Measurements from ENCODE around the gene VAV2.

The VAV2 gene

DNA sequence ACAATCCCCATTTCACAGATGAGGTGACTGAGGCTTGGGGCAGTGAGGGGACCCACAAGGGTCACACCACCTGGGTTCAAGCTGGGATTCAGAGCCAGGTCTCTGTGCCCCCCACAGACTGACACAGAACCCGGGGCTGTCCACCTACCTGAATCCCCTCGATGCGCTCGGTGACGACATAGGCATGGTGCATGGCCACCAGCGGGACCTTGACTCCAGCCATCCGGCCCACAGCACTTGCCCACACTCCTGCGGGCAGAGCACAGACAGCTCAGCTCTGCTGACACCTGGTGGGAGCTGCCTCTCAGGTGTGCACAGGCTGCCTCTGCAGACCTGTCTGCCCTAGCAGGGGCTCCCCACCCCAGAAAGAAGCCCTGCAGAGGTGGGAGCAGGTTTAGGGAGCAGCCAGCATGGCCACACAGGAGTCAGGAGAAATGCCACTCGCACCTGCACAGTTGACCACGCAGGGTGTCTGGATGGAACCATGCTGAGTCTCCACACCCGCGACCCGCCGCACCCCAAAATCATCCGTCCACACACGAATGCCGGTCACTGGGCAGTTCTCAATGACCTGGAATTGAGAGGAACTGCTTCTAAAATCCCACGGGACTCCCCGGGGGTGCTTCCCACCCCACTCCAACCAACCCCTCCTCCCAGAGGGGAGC lies 262.4 kb downstream of the VAV2 start:
- TF ChIP-seq, protein P1, sequence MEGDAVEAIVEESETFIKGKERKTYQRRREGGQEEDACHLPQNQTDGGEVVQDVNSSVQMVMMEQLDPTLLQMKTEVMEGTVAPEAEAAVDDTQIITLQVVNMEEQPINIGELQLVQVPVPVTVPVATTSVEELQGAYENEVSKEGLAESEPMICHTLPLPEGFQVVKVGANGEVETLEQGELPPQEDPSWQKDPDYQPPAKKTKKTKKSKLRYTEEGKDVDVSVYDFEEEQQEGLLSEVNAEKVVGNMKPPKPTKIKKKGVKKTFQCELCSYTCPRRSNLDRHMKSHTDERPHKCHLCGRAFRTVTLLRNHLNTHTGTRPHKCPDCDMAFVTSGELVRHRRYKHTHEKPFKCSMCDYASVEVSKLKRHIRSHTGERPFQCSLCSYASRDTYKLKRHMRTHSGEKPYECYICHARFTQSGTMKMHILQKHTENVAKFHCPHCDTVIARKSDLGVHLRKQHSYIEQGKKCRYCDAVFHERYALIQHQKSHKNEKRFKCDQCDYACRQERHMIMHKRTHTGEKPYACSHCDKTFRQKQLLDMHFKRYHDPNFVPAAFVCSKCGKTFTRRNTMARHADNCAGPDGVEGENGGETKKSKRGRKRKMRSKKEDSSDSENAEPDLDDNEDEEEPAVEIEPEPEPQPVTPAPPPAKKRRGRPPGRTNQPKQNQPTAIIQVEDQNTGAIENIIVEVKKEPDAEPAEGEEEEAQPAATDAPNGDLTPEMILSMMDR (IDR thresholded peaks at IDR 0.05; ENCODE audit: extremely low read depth, insufficient read depth, missing control alignments) = no peak
- no peak for DNase-seq (ENCODE audit: low spot score)
- in situ Hi-C loops (cut with MboI; ENCODE audit: low pct_unique_long_range_greater_than_20kb, low sequenced_read_pairs, unreplicated experiment) = loop anchor here (25.0 kb wide), 1 partner anchor 192 kb away; the partner anchor contains the start of gene ADAMTSL2

DNA sequence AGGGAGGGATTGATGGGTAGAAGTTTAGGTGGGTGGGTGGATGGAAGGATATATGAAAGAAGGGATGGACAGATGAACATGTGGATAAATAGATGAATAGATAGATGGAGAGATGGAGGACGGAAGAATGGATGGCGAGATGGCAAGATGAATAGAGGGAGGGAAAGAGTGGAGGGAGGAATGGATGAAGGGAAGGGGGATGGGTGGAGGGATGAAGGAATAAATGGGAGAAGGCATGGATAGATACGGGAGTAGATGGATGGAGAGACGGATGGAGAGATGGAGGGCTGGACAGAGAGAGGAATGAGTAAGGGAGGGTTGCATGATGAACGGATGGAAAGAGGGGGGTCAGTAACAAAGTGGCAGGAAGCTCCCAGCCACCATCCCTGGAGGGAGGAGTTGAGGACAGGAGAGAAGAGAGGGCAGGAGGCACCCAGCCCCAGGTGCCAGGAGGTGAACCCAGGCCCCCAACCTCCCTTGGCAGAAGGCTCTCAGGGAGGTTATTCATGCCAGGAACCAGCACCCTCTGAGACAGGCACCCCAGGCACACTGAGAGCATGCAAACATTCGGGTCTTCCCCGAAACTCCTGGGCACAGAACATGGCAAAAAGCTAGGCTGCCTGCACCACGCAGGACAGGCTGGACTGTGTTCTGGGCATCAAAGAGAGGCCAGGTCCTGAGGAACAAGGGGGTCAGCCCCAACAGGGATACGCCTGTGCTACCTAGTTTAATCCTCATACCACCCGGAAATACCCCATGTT lies 263.1 kb downstream of the VAV2 start:
- no peak for DNase-seq (ENCODE audit: low spot score)
- TF ChIP-seq, protein P1 (IDR thresholded peaks at IDR 0.05; ENCODE audit: extremely low read depth, insufficient read depth, missing control alignments) = no peak
- in situ Hi-C loops (cut with MboI; ENCODE audit: low pct_unique_long_range_greater_than_20kb, low sequenced_read_pairs, unreplicated experiment) = loop anchor here (25.0 kb wide), 1 partner anchor 192 kb away; the partner anchor contains the start of gene ADAMTSL2

DNA sequence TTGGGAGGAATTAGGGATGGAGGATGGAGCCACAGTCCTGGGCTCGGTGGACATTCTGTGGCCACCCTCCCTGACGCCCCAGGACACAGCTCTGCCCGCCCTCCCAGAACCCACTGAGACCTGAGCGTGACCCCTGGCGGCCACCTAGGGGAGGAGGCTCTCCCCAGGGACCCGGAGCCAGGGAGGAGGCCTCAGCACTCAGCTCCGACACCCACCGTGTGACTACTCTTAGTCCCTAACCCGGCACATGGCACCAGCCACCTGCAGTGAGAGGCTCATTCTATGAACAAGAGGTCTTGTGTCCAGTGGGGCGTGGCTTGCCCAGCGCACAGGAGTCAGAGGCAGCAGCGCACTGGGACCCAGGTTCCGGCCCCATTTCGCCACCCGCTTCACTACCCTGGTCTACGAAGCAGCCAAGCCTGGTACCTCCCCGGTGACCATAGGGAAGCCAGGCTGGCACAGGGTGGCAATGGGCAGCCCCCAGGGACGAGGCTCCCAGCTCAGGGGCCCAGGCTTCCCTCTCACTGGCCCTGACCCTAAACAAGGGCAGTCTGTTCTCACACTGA lies 264.2 kb downstream of the VAV2 start:
- no peak for DNase-seq (ENCODE audit: low spot score)
- in situ Hi-C loops (cut with MboI; ENCODE audit: low pct_unique_long_range_greater_than_20kb, low sequenced_read_pairs, unreplicated experiment) = loop anchor here (25.0 kb wide), 1 partner anchor 191 kb away; the partner anchor contains the start of gene ADAMTSL2
- TF ChIP-seq, protein P1 (IDR thresholded peaks at IDR 0.05; ENCODE audit: extremely low read depth, insufficient read depth, missing control alignments) = no peak

DNA sequence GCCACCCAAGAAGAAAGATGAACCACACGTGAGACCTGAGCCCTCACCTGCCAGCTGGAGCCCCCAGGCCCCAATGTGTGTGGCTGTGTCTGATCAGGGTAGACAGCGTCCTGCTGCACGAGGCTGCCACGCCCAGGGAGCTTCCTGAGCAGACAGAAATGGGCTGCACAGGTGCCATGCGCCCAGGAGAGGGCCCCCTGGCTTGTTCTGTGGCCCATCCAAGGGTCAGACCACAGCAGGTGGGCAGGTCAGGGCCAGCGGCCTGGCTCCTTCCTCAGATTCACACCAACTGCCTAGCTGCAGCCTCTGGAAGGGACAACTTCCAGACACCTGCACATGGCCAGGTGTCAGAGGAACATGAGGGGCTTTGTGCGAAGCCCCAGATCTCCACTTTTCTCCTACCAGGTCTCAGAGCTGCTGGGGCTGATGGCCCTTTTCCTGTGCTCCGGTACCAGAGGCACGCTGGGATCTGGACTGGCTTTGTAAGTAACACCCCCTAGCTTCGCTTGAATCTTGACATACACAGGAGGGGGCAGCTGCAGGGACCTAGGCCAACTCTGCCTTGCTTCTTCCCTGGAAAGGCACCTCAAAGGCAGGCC lies 264.7 kb downstream of the VAV2 start:
- DNase-seq (ENCODE audit: low spot score) = no peak
- TF ChIP-seq, protein P1 (IDR thresholded peaks at IDR 0.05; ENCODE audit: extremely low read depth, insufficient read depth, missing control alignments) = no peak
- in situ Hi-C loops (cut with MboI; ENCODE audit: low pct_unique_long_range_greater_than_20kb, low sequenced_read_pairs, unreplicated experiment) = loop anchor here (25.0 kb wide), 1 partner anchor 190 kb away; the partner anchor contains the start of gene ADAMTSL2

GRCh38 chr9:133726401-133727276 lies 265.5 kb downstream of the VAV2 start:
- DNase-seq (ENCODE audit: low spot score) = peak; percentile 72
- in situ Hi-C loops (cut with MboI; ENCODE audit: low pct_unique_long_range_greater_than_20kb, low sequenced_read_pairs, unreplicated experiment) = loop anchor here (25.0 kb wide), 1 partner anchor 189 kb away; the partner anchor contains the start of gene ADAMTSL2
- TF ChIP-seq, protein P1 (IDR thresholded peaks at IDR 0.05; ENCODE audit: extremely low read depth, insufficient read depth, missing control alignments) = peak; percentile 52

All from GM13977 (cell line).